DMS79 treated with DMSO at 0.1 percent for 48 hours (cell line): Measurements from ENCODE around the gene CERS1.

ENCODE experiments used
- DNase-seq: peaks from one replicate; lab custom pipeline; 2025; lab: John Stamatoyannopoulos, UW

Gene CERS1

GRCh38 chr19:18856385-18857126 lies 39.4 kb downstream of the CERS1 start:
- DNase-seq: no peak

GRCh38 chr19:18855647-18856384 lies 40.1 kb downstream of the CERS1 start:
- DNase-seq: no peak

DNA sequence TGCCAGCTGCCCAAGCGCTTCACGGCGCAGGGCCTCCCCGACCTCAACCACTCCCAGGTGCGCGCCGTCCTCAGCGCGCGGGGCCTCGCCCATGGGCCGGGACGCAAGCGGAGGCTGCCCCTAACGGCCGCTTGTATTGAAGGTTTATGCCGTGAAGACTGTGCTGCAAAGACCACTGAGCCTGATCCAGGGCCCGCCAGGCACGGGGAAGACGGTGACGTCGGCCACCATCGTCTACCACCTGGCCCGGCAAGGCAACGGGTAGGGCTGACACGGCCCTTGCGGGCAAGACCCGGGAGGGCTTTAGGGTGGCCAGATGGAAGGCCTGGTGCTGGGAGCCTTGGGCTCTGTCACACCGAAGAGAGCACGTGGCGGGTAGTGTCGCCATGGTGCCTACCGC lies 41.0 kb downstream of the CERS1 start:
- DNase-seq: no peak

- DNase-seq: no peak
These were observed 42.1 kb downstream of the CERS1 start for GRCh38 chr19:18853755-18854427.

DNA sequence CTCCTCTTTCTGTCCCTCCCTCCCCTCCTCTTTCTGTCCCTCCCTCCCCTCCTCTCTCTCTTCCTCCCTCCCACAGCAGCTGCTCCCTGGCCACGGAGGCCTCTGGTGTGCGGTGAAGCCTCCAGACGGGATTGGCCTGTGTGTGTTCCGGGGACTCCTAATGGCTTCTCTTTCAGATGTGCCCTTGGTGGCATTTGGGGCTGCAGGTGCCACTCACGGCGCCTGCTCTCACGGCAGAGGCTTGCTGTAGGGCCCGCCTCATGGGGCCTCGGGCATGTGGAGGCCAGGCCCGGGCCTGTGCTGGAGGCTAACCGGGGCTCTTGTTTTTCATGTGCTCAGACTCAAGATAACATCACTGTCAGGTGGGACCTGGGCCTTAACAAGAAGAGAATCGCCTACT lies 43.3 kb downstream of the CERS1 start:
- DNase-seq: no peak

- no peak for DNase-seq
These were observed 44.2 kb downstream of the CERS1 start for GRCh38 chr19:18851673-18852325.

- no peak for DNase-seq
These were observed 45.2 kb downstream of the CERS1 start for GRCh38 chr19:18850471-18851375.

- no peak for DNase-seq
These were observed 46.0 kb downstream of the CERS1 start for GRCh38 chr19:18849838-18850400.

- no peak for DNase-seq
These were observed 46.9 kb downstream of the CERS1 start for GRCh38 chr19:18848878-18849661.

- DNase-seq: no peak
These were observed 48.2 kb downstream of the CERS1 start for GRCh38 chr19:18847549-18848463.

GRCh38 chr19:18846862-18847548 lies 49.0 kb downstream of the CERS1 start:
- peak; percentile 34 for DNase-seq

DNA sequence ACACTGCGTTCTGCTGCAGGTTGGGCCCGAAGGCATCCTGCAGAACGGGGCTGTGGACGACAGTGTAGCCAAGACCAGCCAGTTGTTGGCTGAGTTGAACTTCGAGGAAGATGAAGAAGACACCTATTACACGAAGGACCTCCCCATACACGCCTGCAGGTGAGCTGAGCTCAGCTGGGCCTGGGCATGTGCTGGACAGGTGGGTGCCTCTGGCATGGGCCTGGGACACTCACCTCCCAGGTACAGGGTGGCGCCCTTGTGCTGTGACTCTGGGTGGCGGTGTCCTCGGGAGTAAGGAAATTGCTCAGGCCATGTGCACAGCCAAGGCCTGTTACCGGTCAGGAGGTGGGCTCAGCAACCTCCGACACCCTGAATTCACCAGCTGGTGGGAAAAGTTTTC lies 50.0 kb downstream of the CERS1 start:
- DNase-seq: no peak

DNA sequence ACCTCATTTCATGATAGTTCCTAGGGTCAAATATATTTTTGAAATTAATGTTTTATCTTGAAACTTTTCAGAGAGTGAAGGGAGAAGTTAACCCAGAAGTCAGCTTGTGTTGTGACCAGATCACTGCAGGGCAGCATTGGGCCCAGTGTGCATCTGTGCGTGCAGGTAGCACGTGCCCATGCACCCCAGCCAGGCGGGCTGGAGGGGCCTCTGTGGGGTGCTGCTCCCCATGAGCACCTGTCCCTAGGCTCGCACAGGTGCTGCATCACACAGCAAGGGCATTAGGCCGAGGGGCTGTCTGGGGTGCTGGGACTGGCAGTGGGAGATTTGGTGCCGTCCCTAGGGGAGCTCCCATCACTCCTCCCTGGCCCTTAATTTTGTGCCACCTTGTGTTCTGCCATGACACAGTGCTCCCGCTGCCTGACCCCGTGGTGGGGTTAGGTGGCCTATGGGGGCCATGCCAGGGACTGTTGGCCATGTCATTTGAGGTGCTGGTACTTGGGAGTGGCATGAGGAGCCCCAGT lies 51.1 kb downstream of the CERS1 start:
- no peak for DNase-seq

DNA sequence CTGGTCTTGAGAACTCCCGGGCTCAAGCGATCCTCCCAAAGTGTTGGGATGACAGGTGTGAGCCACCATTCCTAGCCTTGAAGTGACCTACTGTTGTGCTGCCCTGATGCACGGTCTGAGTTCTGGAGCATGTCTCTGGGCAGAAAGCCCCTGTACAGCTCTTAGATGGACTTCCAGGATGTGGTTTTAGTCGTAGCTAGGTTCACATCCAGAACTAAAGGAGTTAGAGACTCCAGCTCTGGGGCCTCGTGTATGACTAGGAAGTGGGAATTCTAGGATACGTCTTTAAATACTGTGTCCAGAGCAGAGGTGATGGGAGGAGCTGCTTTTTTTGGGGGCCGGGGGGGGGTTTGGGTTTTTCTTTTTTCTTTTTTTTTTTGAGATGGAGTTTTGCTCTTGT lies 52.0 kb downstream of the CERS1 start:
- no peak for DNase-seq

DNA sequence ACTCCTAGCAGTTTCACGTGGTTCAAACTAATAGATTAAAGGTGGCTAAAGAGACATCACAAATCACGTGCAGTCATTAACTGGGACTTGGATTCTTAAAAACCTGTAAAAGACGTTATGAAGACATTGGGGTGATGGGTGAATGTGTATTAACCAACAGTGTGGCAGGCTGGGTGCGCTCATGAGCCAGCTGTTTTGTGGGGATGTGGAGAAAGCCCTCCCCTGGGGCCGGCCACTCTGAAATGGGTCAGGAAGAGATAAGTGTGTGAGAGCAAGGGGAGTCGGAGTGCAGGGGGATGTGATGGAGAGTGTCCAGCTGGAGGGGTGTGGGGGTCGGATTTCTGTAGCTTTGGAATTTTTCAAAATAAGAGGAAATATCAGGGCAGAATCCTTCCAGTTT lies 53.8 kb downstream of the CERS1 start:
- DNase-seq: no peak

DNA sequence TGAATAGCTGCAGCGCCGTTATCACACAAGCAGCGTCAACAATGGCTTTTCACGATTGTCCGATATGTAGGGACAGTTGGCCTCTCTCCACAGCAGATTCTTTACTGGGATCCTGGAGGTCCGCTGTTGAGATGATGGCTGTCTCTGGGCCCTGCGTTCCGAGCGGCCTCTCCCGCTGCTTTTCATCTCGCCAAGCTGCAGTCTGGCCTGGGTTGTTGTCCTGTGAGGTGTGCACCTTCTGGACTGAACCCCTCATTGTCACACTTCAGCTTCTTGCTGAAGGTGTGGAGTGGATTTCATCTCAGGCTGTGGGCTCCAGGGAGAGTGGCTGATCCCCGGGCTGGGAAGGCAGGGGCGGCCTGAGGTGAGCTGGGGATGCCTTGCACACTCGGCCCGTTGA lies 54.6 kb downstream of the CERS1 start:
- DNase-seq: no peak

- no peak for DNase-seq
These were observed 55.4 kb downstream of the CERS1 start for GRCh38 chr19:18840288-18841267.
